ENCODE measurements around the gene GRPEL1. TPM values are rescaled to one million over a fixed set of nuclear protein-coding genes. Genes with fewer than 3 reads are reported as not detected.

GRPEL1 gene
- polyA plus RNA-seq, 2 of the 4 experiments (the other 2 are of a cell fraction) = 45.5 to 72.0 TPM

DNA sequence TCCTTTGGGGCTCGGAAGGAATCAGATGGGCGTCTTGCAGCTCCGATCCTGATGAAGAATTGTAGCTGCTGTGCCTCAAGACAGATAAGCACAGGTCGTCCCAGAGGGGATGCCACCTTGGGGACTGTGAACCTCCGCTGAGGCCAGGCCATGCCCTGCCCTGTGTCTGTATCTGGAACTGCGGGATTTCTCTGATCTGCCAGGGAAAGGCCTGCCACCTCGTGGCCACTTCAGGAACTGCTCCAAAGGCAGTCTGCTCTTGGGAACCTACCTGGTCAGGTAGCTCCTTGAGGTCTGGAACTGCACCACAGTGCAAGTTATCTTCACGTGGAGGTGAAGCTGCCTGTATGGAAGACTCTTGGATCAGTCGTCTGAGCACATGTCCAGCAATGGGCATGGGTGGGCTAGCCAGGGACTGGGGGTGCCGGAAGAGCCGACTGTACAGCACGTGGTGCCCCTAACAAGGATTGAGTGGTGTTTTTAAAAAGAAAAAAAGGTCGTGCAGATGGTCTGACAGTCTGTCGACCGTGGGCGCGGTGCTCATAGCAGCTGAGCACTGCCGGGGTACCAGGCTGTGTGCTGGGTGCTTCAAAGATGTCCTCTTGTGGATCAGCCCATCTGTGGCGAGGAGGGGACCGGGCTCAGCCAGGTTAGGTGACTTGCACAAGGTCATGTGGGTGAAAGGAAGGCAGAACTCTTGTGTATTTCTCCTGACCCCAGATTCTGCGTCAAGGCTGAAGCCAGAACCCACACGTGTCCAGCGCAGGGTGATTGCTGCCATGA is 3.1 kb upstream of the GRPEL1 start:
- peak; percentile 78 to 84 for TF ChIP-seq RAD21 (conservative IDR thresholded peaks at IDR 0.05 in 1 of 2, IDR thresholded peaks at IDR 0.05 in 1 of 2)
- TF ChIP-seq, protein P1, sequence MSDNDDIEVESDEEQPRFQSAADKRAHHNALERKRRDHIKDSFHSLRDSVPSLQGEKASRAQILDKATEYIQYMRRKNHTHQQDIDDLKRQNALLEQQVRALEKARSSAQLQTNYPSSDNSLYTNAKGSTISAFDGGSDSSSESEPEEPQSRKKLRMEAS (IDR thresholded peaks at IDR 0.05) = 0 out of 2 replicates have a peak, but pooled peaks have one; percentile 19
- TF ChIP-seq HEYL (CRISPR knock-in tag; IDR thresholded peaks at IDR 0.05) = no peak
- TF ChIP-seq CTCF (IDR thresholded peaks at IDR 0.05) = peak; percentile 77
- TF ChIP-seq SMC3 (IDR thresholded peaks at IDR 0.05) = peak; percentile 76
- no peak for TF ChIP-seq KDM1A (IDR thresholded peaks at IDR 0.05; ENCODE audit: low read depth)
- ChIA-PET POLR2A (no interaction called here), CTCF (interaction anchor here (0.6 to 6.3 kb wide), 53 partner anchors 8 to 960 kb away, joined by 3 to 69 read pairs (median 5); partner anchors contain the start of gene TADA2B)
- Histone ChIP-seq H3K4me3 (no peak overlapping the region), H3K4me2 (peak overlapping the region; percentile 14; the same call in 1 of the 3 replicates), H3K4me1 (peaks cover 18% of the 10 kb centered on the region; the same call in 2 of the 3 replicates), H3K9me3 (no peaks in the 10 kb centered on the region), H3K27ac (no peak overlapping the region)
- ATAC-seq (peak; percentile 49 to 59), DNase-seq (ENCODE audit: low read depth in 1 of 2, low spot score in 1 of 2) (peak; percentile 56 to 72), FAIRE-seq (peak; percentile 54)
- 36% methylated on average over 19 of the region's 23 CpGs for WGBS (ENCODE audit: missing lambda C conversion rate)

DNA sequence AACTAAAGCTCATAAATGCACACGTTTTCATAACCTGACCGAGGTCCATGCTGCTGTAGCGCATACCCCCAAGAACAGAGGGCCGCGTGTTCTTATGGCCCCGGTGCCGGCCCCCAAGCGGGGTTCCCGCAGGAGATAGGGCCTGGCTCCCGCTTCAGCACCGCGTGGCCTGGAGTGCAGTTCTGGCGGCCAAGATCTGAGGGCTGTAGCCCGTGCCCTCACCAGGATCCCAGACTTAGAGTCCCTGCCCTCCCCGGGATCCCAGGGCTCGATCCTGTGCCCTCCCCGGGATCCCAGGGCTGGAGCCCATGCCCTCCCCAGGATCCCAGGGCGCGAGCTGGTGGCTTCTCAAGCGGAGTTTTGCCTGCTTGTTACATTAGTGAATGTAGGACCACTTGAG is 1.0 kb upstream of the GRPEL1 start:
- TF ChIP-seq TP53 (CRISPR knock-in tag; IDR thresholded peaks at IDR 0.05) (no peak), PHF8 (IDR thresholded peaks at IDR 0.05; ENCODE audit: borderline replicate concordance, low read depth) (no peak), BHLHE40 (IDR thresholded peaks at IDR 0.05; ENCODE audit: low read depth, low read length) (no peak), ATOH8 (CRISPR knock-in tag; IDR thresholded peaks at IDR 0.05; ENCODE audit: low read depth) (no peak), NPAS2 (CRISPR knock-in tag; IDR thresholded peaks at IDR 0.05; ENCODE audit: borderline replicate concordance) (no peak), HMGXB4 (CRISPR knock-in tag; IDR thresholded peaks at IDR 0.05; ENCODE audit: borderline replicate concordance) (no peak), CBX8 (IDR thresholded peaks at IDR 0.05) (no peak), FOSL2 (IDR thresholded peaks at IDR 0.05) (no peak), FOSL2 (CRISPR knock-in tag; IDR thresholded peaks at IDR 0.05) (no peak), CBX2 (IDR thresholded peaks at IDR 0.05; ENCODE audit: borderline replicate concordance, low read depth) (no peak), RCOR1 (IDR thresholded peaks at IDR 0.05; ENCODE audit: low read depth, low read length) (no peak), ESRRA (IDR thresholded peaks at IDR 0.05; ENCODE audit: borderline replicate concordance, low read length) (no peak), HEYL (CRISPR knock-in tag; IDR thresholded peaks at IDR 0.05) (no peak), JUNB (IDR thresholded peaks at IDR 0.05) (no peak), NR3C1 (IDR thresholded peaks at IDR 0.05) (no peak), BCL3 (IDR thresholded peaks at IDR 0.05) (no peak), GATA3 (IDR thresholded peaks at IDR 0.05; ENCODE audit: borderline replicate concordance) (no peak)
- TF ChIP-seq, protein P2, sequence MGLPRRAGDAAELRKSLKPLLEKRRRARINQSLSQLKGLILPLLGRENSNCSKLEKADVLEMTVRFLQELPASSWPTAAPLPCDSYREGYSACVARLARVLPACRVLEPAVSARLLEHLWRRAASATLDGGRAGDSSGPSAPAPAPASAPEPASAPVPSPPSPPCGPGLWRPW (IDR thresholded peaks at IDR 0.05) = no peak
- Histone ChIP-seq H3K9me3 (no peaks in the 10 kb centered on the region), H3K4me1 (peaks cover 19% of the 10 kb centered on the region; the same call in 2 of the 3 replicates), H3K4me3 (peak overlapping the region; percentile 61), H3K4me2 (peak overlapping the region; percentile 81), H3K27ac (peak overlapping the region; percentile 68 to 90)
- ATAC-seq (peak in 1 of 2 experiments; percentile 7; a peak in 3 of 6 replicates), DNase-seq (ENCODE audit: low read depth in 1 of 2, low spot score in 1 of 2) (no peak), FAIRE-seq (no peak)
- 44% methylated on average over 6 of the region's 20 CpGs for WGBS (ENCODE audit: missing lambda C conversion rate)
- ChIA-PET CTCF (interaction anchor here (1.0 to 6.3 kb wide), 10 partner anchors 13 to 399 kb away, joined by 3 to 69 read pairs (median 20); partner anchors contain the start of gene TADA2B), POLR2A (interaction anchor here (2.1 to 2.3 kb wide), 3 partner anchors 10 to 160 kb away, joined by 7 to 19 read pairs (median 10); partner anchors contain the start of genes TADA2B and TBC1D14)

Measured in A549 (cell line).